ENCODE measurements around the gene ANKRD13A. TPM values are rescaled to one million over a fixed set of nuclear protein-coding genes. Genes with fewer than 3 reads are reported as not detected.
A peak's percentile ranks its signal among the peaks of the same experiment; 100 is the strongest.

Gene ANKRD13A
- total RNA-seq, 1 donor from 2014 or later: 22.5 TPM

DNA sequence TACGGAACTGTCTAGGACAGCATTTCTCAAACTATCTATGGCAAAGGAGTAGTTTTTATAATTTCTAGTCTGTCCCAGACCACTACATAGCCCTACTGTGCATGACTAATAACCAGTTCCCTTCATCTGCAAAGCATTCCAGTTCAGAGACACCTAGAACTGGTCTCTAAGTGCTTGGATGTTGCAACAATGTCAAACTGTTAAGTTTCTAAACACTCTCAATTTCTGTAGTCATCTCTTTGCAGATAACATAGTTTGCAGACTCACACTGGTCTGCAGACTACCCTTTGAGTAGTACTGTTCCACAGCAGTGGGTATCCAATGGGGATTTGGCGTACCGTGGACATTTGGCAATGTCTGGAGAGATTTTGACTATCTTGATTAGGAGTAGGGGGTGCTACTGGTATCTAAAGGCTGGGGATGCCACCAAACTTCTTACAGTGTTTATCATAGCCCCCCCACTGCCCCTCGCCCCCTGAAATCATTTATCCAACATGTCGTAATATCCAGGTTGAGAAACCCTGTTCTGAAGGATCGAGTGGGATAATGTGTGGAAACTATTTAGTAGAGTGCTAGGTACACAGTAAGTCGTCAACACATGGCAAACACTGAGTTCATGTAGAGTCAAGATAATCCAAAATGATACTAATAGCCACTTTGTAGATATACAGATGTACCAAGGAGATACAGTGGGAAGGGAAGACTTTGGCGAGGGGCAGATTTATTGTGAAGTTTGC is 47.4 kb downstream of the ANKRD13A start:
- Histone ChIP-seq H3K27me3 (ENCODE audit: insufficient read depth, low read length) (no peaks in the 10 kb centered on the region), H3K9ac (ENCODE audit: low read length) (no peak overlapping the region), H3K27ac (ENCODE audit: low read depth, low read length) (no peak overlapping the region), H3K79me2 (ENCODE audit: insufficient read depth, low read length) (peaks cover 43% of the 10 kb centered on the region), H3K4me1 (ENCODE audit: insufficient read depth, low read length) (peaks cover 9% of the 10 kb centered on the region), H3K4me2 (ENCODE audit: low read length) (peak overlapping the region; percentile 87), H3K9me3 (ENCODE audit: insufficient read depth, low read depth, low read length) (no peaks in the 10 kb centered on the region), H2AFZ (ENCODE audit: low read depth, low read length) (no peak overlapping the region), H4K20me1 (ENCODE audit: insufficient read depth, low read length) (peaks cover 13% of the 10 kb centered on the region), H3K36me3 (ENCODE audit: insufficient read depth, low read length) (peaks cover 3% of the 10 kb centered on the region), H3K4me3 (ENCODE audit: insufficient read depth, low read depth, low read length) (no peak overlapping the region)
- Mint-ChIP-seq H3K4me1 (ENCODE audit: low read depth, unreplicated experiment) (peaks cover 8% of the 10 kb centered on the region), H3K27me3 (ENCODE audit: low read depth, unreplicated experiment) (no peaks in the 10 kb centered on the region), H3K27ac (ENCODE audit: unreplicated experiment) (no peak overlapping the region), H3K36me3 (ENCODE audit: low read depth, unreplicated experiment) (peaks cover 3% of the 10 kb centered on the region), H3K4me3 (ENCODE audit: unreplicated experiment) (peak overlapping the region; percentile 94), H3K9me3 (ENCODE audit: unreplicated experiment) (peaks cover 6% of the 10 kb centered on the region)
- TF ChIP-seq EZH2 (IDR thresholded peaks at IDR 0.05; ENCODE audit: insufficient read depth, low read length): no peak
- TF ChIP-seq, protein P1, sequence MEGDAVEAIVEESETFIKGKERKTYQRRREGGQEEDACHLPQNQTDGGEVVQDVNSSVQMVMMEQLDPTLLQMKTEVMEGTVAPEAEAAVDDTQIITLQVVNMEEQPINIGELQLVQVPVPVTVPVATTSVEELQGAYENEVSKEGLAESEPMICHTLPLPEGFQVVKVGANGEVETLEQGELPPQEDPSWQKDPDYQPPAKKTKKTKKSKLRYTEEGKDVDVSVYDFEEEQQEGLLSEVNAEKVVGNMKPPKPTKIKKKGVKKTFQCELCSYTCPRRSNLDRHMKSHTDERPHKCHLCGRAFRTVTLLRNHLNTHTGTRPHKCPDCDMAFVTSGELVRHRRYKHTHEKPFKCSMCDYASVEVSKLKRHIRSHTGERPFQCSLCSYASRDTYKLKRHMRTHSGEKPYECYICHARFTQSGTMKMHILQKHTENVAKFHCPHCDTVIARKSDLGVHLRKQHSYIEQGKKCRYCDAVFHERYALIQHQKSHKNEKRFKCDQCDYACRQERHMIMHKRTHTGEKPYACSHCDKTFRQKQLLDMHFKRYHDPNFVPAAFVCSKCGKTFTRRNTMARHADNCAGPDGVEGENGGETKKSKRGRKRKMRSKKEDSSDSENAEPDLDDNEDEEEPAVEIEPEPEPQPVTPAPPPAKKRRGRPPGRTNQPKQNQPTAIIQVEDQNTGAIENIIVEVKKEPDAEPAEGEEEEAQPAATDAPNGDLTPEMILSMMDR (IDR thresholded peaks at IDR 0.05; ENCODE audit: insufficient read depth, low read depth, low read length): no peak
- FAIRE-seq: no peak
- DNase-seq (ENCODE audit: low read depth): no peak

DNA sequence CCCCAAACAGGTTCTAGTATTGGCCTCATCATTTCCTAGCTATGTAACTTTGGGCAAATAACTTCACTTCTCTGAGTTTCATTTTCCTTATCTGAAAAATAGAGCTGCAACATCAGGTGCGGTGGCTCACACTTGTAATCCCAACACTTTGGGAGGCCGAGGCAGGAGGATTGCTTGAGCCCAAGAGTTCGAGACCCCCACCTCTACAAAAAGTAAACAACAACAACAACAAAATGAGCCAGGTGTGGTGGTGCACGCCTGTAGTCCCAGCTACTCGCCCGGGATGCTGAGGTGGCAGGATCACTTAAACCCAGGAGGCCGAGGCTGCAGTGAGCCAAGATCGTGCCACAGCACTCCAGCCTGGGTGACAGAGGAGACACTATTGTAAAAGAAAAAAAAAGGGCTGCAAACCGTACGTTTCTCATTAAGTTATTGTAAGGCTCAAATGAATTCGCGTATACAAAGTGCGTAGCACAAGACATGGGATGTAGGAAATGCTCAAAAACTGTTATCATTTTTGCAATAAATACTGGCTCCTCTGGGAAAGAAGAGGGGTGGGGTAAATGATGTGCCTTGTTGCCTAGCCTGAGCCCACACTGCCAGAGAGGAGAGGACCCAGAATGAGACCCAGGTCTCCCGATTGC is 48.2 kb downstream of the ANKRD13A start:
- H3K4me3 Mint-ChIP-seq (ENCODE audit: unreplicated experiment): peak overlapping the region; percentile 94
- H3K9ac ChIP-seq (ENCODE audit: low read length): peak overlapping the region; percentile 89
- H3K36me3 Mint-ChIP-seq (ENCODE audit: low read depth, unreplicated experiment): no peaks in the 10 kb centered on the region
- H3K9me3 Mint-ChIP-seq (ENCODE audit: unreplicated experiment): peaks cover 6% of the 10 kb centered on the region
- peaks cover 9% of the 10 kb centered on the region for H3K4me1 ChIP-seq (ENCODE audit: insufficient read depth, low read length)
- H3K27ac Mint-ChIP-seq (ENCODE audit: unreplicated experiment): peak overlapping the region; percentile 53
- peak overlapping the region; percentile 92 for H2AFZ ChIP-seq (ENCODE audit: low read depth, low read length)
- peaks cover 37% of the 10 kb centered on the region for H3K79me2 ChIP-seq (ENCODE audit: insufficient read depth, low read length)
- FAIRE-seq (no peak), DNase-seq (ENCODE audit: low read depth) (no peak)
- H3K27me3 Mint-ChIP-seq (ENCODE audit: low read depth, unreplicated experiment): no peaks in the 10 kb centered on the region
- H3K4me2 ChIP-seq (ENCODE audit: low read length): peak overlapping the region; percentile 87
- no peaks in the 10 kb centered on the region for H3K9me3 ChIP-seq (ENCODE audit: insufficient read depth, low read depth, low read length)
- H3K27ac ChIP-seq (ENCODE audit: low read depth, low read length): peak overlapping the region; percentile 79
- no peaks in the 10 kb centered on the region for H3K36me3 ChIP-seq (ENCODE audit: insufficient read depth, low read length)
- peak overlapping the region; percentile 82 for H3K4me3 ChIP-seq (ENCODE audit: insufficient read depth, low read depth, low read length)
- H4K20me1 ChIP-seq (ENCODE audit: insufficient read depth, low read length): peaks cover 13% of the 10 kb centered on the region
- no peaks in the 10 kb centered on the region for H3K27me3 ChIP-seq (ENCODE audit: insufficient read depth, low read length)
- peaks cover 8% of the 10 kb centered on the region for H3K4me1 Mint-ChIP-seq (ENCODE audit: low read depth, unreplicated experiment)
- TF ChIP-seq EZH2 (IDR thresholded peaks at IDR 0.05; ENCODE audit: insufficient read depth, low read length): no peak
- TF ChIP-seq, protein P1 (IDR thresholded peaks at IDR 0.05; ENCODE audit: insufficient read depth, low read depth, low read length): no peak

Measured in astrocyte (in vitro differentiated cells and primary cell).